HEK293 (cell line): Measurements from ENCODE around the gene ASCC1.

Experiments
- MYNN ChIP-seq: fragments of 450-650 bp; formaldehyde crosslinking; IDR thresholded peaks from 2 replicates; pipeline ENCODE4 v1.5.1; 2016; ENCODE audit warnings: missing biosample characterization, missing genetic modification characterization, borderline replicate concordance
- ZBTB8A ChIP-seq: fragments of 450-650 bp; formaldehyde crosslinking; IDR thresholded peaks from 2 replicates; pipeline ENCODE4 v1.5.1; 2016; ENCODE audit warnings: missing biosample characterization, missing genetic modification characterization

DNA sequence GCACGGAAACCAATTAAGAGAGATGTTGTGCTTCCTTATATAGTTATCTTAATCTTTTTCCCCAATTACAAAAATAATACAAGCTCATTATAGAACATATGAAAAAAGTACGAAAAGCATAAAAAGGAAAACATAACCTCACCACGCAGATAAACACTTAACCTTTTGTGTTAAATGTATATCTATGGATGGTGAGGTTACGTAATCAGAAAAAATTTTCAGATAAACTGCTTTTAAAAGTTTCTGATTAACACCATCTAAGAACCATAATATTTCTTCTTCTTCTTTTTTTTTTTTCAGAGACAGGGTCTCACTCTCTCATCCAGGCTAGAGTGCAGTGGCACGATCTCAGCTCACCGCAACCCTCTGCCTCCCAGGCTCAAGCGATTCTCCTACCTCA lies 78.5 kb downstream of the ASCC1 start:
- TF ChIP-seq MYNN (tag by site-specific recombination) (no peak), ZBTB8A (no peak)
